DOHH2 (cell line): ENCODE measurements around the gene GOLGA3.

ENCODE experiments used
- H3F3A ChIP-seq: fragments of 200-600 bp; sonication (generic), shearing (Covaris generic); 2 replicates; pipeline ENCODE4 v1.6.0; 2016; ENCODE audit warnings: antibody characterized with exemption, mild to moderate bottlenecking; ENCODE audit not compliant: control insufficient read depth, insufficient read depth
- H3K27ac ChIP-seq: fragments of 200-600 bp; sonication (generic); 2 replicates; pipeline ENCODE4 v1.5.1; 2014; ENCODE audit warnings: low read depth, mild to moderate bottlenecking, low read length, moderate library complexity
- H3K27me3 ChIP-seq: fragments of 200-600 bp; sonication (generic); 2 replicates; pipeline ENCODE4 v1.6.1; 2014; ENCODE audit warnings: mild to moderate bottlenecking, low read length, mixed read lengths; ENCODE audit not compliant: control insufficient read depth
- H3K36me3 ChIP-seq: fragments of 200-600 bp; sonication (generic); 2 replicates; pipeline ENCODE4 v1.6.1; 2014; ENCODE audit warnings: mild to moderate bottlenecking, low read length, moderate library complexity, mixed read lengths; ENCODE audit not compliant: control insufficient read depth
- H3K4me1 ChIP-seq: fragments of 200-600 bp; sonication (generic); 2 replicates; pipeline ENCODE4 v1.6.1; 2014; ENCODE audit warnings: mild to moderate bottlenecking, low read length, mixed read lengths; ENCODE audit not compliant: control insufficient read depth
- H3K4me2 ChIP-seq: fragments of 200-600 bp; sonication (generic); 2 replicates; pipeline ENCODE4 v1.6.0; 2014; ENCODE audit warnings: mild to moderate bottlenecking, low read length, moderate library complexity
- H3K4me3 ChIP-seq: fragments of 200-600 bp; sonication (generic); 2 replicates; pipeline ENCODE4 v1.5.1; 2014; ENCODE audit warnings: mild to moderate bottlenecking, low read length, mixed read lengths
- H3K79me2 ChIP-seq: fragments of 200-600 bp; sonication (generic); 2 replicates; pipeline ENCODE4 v1.6.1; 2014; ENCODE audit warnings: mild to moderate bottlenecking, low read length, mixed read lengths; ENCODE audit not compliant: control insufficient read depth
- H3K9me2 ChIP-seq: fragments of 200-600 bp; sonication (generic); replicated peaks from 2 replicates; pipeline ENCODE4 v1.6.1; 2014; ENCODE audit warnings: mild to moderate bottlenecking, low read length, mixed read lengths; ENCODE audit not compliant: control insufficient read depth
- H3K9me3 ChIP-seq: fragments of 200-600 bp; sonication (generic); 2 replicates; pipeline ENCODE4 v1.6.1; 2014; ENCODE audit warnings: antibody characterized with exemption, low read length, mixed read lengths; ENCODE audit not compliant: control insufficient read depth, insufficient read depth
- H4K20me1 ChIP-seq: fragments of 200-600 bp; sonication (generic); 2 replicates; pipeline ENCODE4 v1.6.0; 2014; ENCODE audit warnings: low read depth, mild to moderate bottlenecking, antibody characterized with exemption, low read length, moderate library complexity; ENCODE audit not compliant: control insufficient read depth, insufficient read depth
- EZH2phosphoT487 ChIP-seq: fragments of 200-600 bp; sonication (generic); IDR thresholded peaks from 2 replicates; pipeline ENCODE4 v1.6.1; 2017; ENCODE audit warnings: borderline replicate concordance, mild to moderate bottlenecking, antibody characterized with exemption, low read length, moderate library complexity, mixed read lengths
- TF ChIP-seq, protein P1 (sequence below): fragments of 200-600 bp; sonication (generic); IDR thresholded peaks from one replicate; pipeline ENCODE4 v1.5.1; 2014; ENCODE audit warnings: antibody characterized with exemption, mild to moderate bottlenecking, low read depth, low read length; ENCODE audit not compliant: poor library complexity, severe bottlenecking

The GOLGA3 gene

GRCh38 chr12:132788375-132789098, 40.1 kb downstream of the GOLGA3 start:
- Histone ChIP-seq H3F3A (no peaks in the 10 kb centered on the region; the same call in 1 of the 2 replicates), H3K27ac (no peak overlapping the region), H3K4me3 (no peak overlapping the region), H3K9me2 (no peaks in the 10 kb centered on the region), H3K4me1 (no peaks in the 10 kb centered on the region), H3K4me2 (no peak overlapping the region), H3K36me3 (peaks cover 67% of the 10 kb centered on the region), H3K27me3 (no peaks in the 10 kb centered on the region), H3K79me2 (peaks cover 7% of the 10 kb centered on the region; the same call in 1 of the 2 replicates), H4K20me1 (peaks cover 2% of the 10 kb centered on the region; the same call in 1 of the 2 replicates), H3K9me3 (no peaks in the 10 kb centered on the region)
- TF ChIP-seq EZH2phosphoT487 = no peak
- TF ChIP-seq, protein P1, sequence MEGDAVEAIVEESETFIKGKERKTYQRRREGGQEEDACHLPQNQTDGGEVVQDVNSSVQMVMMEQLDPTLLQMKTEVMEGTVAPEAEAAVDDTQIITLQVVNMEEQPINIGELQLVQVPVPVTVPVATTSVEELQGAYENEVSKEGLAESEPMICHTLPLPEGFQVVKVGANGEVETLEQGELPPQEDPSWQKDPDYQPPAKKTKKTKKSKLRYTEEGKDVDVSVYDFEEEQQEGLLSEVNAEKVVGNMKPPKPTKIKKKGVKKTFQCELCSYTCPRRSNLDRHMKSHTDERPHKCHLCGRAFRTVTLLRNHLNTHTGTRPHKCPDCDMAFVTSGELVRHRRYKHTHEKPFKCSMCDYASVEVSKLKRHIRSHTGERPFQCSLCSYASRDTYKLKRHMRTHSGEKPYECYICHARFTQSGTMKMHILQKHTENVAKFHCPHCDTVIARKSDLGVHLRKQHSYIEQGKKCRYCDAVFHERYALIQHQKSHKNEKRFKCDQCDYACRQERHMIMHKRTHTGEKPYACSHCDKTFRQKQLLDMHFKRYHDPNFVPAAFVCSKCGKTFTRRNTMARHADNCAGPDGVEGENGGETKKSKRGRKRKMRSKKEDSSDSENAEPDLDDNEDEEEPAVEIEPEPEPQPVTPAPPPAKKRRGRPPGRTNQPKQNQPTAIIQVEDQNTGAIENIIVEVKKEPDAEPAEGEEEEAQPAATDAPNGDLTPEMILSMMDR = no peak

GRCh38 chr12:132787877-132788276, 40.8 kb downstream of the GOLGA3 start:
- Histone ChIP-seq H3K9me3 (no peaks in the 10 kb centered on the region), H3K4me1 (no peaks in the 10 kb centered on the region), H3K27ac (no peak overlapping the region), H3K4me3 (no peak overlapping the region), H3K79me2 (0 out of 2 replicates have a peak, but pooled peaks cover 6% of the 10 kb centered on the region), H3K36me3 (peaks cover 72% of the 10 kb centered on the region), H3K9me2 (no peaks in the 10 kb centered on the region), H3F3A (no peaks in the 10 kb centered on the region; the same call in 1 of the 2 replicates), H4K20me1 (peaks cover 2% of the 10 kb centered on the region; the same call in 1 of the 2 replicates), H3K27me3 (no peaks in the 10 kb centered on the region), H3K4me2 (no peak overlapping the region)
- TF ChIP-seq, protein P1 = no peak
- no peak for TF ChIP-seq EZH2phosphoT487

DNA sequence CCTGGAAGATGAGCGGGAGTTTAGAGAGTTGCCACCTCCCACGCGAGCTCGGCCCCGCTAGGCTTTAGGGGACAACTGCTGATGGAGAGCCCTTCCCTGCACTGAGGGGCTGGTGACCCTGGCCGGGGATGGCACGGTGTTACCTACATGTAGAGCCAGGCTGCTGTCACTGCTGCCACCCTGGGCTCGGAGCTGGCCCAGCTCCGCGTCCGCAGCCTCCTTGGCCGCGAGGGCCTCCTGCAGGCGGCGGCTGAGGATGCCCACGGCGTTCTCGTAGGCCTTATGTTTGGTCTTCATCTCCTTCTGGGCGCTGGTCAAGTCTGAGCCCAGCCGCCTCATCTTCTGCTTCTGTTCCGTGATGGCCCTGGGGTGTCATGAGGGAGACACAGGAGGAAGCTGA, 42.5 kb downstream of the GOLGA3 start:
- TF ChIP-seq, protein P1 = no peak
- no peak for TF ChIP-seq EZH2phosphoT487
- peaks cover 71% of the 10 kb centered on the region for H3K36me3 ChIP-seq
- H3K4me3 ChIP-seq = no peak overlapping the region
- H4K20me1 ChIP-seq = peaks cover 2% of the 10 kb centered on the region; the same call in 1 of the 2 replicates
- no peak overlapping the region for H3K4me2 ChIP-seq
- H3F3A ChIP-seq = no peaks in the 10 kb centered on the region; the same call in 1 of the 2 replicates
- H3K27me3 ChIP-seq = no peaks in the 10 kb centered on the region
- no peaks in the 10 kb centered on the region for H3K9me3 ChIP-seq
- no peaks in the 10 kb centered on the region for H3K79me2 ChIP-seq
- H3K27ac ChIP-seq = no peak overlapping the region
- no peaks in the 10 kb centered on the region for H3K4me1 ChIP-seq
- H3K9me2 ChIP-seq = no peaks in the 10 kb centered on the region
